HUES6 (cell line): ENCODE data around the gene EPS8L2.
A peak's percentile ranks its signal among the peaks of the same experiment; 100 is the strongest.

Experiments
- H3K27ac ChIP-seq: 2 replicates; pipeline ENCODE4 v1.7.0; 2013; ENCODE audit warnings: low read depth, mild to moderate bottlenecking, low read length, inconsistent platforms
- H3K27me3 ChIP-seq: 2 replicates; pipeline ENCODE4 v1.6.1; 2013; ENCODE audit warnings: low read length; ENCODE audit not compliant: control insufficient read depth, insufficient read depth
- H3K36me3 ChIP-seq: 2 replicates; pipeline ENCODE4 v1.6.1; 2013; ENCODE audit warnings: low read length; ENCODE audit not compliant: control insufficient read depth, insufficient read depth
- H3K4me1 ChIP-seq: 2 replicates; pipeline ENCODE4 v1.6.1; 2013; ENCODE audit warnings: low read length; ENCODE audit not compliant: control insufficient read depth, insufficient read depth
- H3K4me3 ChIP-seq: 2 replicates; pipeline ENCODE4 v1.5.1; 2013; ENCODE audit warnings: low read depth, low read length
- H3K9ac ChIP-seq: one replicate; pipeline ENCODE4 v1.6.1; 2013; ENCODE audit warnings: mild to moderate bottlenecking, low read length
- H3K9me3 ChIP-seq: 2 replicates; pipeline ENCODE4 v1.6.1; 2013; ENCODE audit warnings: low read depth, low read length; ENCODE audit not compliant: control insufficient read depth, insufficient read depth

Gene EPS8L2

GRCh38 chr11:772429-773390, 66.7 kb downstream of the EPS8L2 start:
- H3K4me1 ChIP-seq: peaks cover 10% of the 10 kb centered on the region
- H3K27ac ChIP-seq: no peak overlapping the region; the same call in 1 of the 2 replicates
- H3K27me3 ChIP-seq: no peaks in the 10 kb centered on the region
- no peaks in the 10 kb centered on the region for H3K9me3 ChIP-seq
- H3K9ac ChIP-seq: no peak overlapping the region
- H3K36me3 ChIP-seq: peaks cover 46% of the 10 kb centered on the region
- H3K4me3 ChIP-seq: no peak overlapping the region

- Histone ChIP-seq H3K4me1 (peaks cover 15% of the 10 kb centered on the region), H3K9me3 (no peaks in the 10 kb centered on the region), H3K36me3 (peaks cover 46% of the 10 kb centered on the region), H3K9ac (no peak overlapping the region), H3K27me3 (no peaks in the 10 kb centered on the region), H3K27ac (no peak overlapping the region; the same call in 1 of the 2 replicates), H3K4me3 (no peak overlapping the region)
These were observed 67.4 kb downstream of the EPS8L2 start for GRCh38 chr11:773425-773824.

GRCh38 chr11:773830-774229, 67.8 kb downstream of the EPS8L2 start:
- Histone ChIP-seq H3K9me3 (no peaks in the 10 kb centered on the region), H3K36me3 (peaks cover 46% of the 10 kb centered on the region)

GRCh38 chr11:774873-775592, 69.0 kb downstream of the EPS8L2 start:
- Histone ChIP-seq H3K4me3 (0 out of 2 replicates have a peak overlapping the region, but pooled peaks have one; percentile 21), H3K36me3 (peaks cover 50% of the 10 kb centered on the region), H3K9ac (no peak overlapping the region), H3K9me3 (no peaks in the 10 kb centered on the region), H3K27me3 (no peaks in the 10 kb centered on the region), H3K27ac (0 out of 2 replicates have a peak overlapping the region, but pooled peaks have one; percentile 0), H3K4me1 (peaks cover 17% of the 10 kb centered on the region)

More at GRCh38 chr11:773830-774229, 67.8 kb downstream of the EPS8L2 start:
- H3K27ac ChIP-seq: no peak overlapping the region
- H3K9ac ChIP-seq: no peak overlapping the region
- H3K4me3 ChIP-seq: no peak overlapping the region
- peaks cover 17% of the 10 kb centered on the region for H3K4me1 ChIP-seq
- H3K27me3 ChIP-seq: no peaks in the 10 kb centered on the region

- H3K36me3 ChIP-seq: peaks cover 42% of the 10 kb centered on the region
- H3K27ac ChIP-seq: no peak overlapping the region
- peak overlapping the region; percentile 96 for H3K4me3 ChIP-seq
- H3K9me3 ChIP-seq: no peaks in the 10 kb centered on the region
- H3K27me3 ChIP-seq: no peaks in the 10 kb centered on the region
- peak overlapping the region; percentile 93 for H3K9ac ChIP-seq
- H3K4me1 ChIP-seq: peaks cover 17% of the 10 kb centered on the region
These were observed 70.2 kb downstream of the EPS8L2 start for GRCh38 chr11:776263-776560.

GRCh38 chr11:776561-777287, 70.7 kb downstream of the EPS8L2 start:
- H3K4me3 ChIP-seq: peak overlapping the region; percentile 96
- H3K9ac ChIP-seq: peak overlapping the region; percentile 93
- H3K27me3 ChIP-seq: no peaks in the 10 kb centered on the region
- H3K36me3 ChIP-seq: peaks cover 37% of the 10 kb centered on the region
- peaks cover 20% of the 10 kb centered on the region for H3K4me1 ChIP-seq
- peak overlapping the region; percentile 85 for H3K27ac ChIP-seq
- H3K9me3 ChIP-seq: no peaks in the 10 kb centered on the region
